AG08395 (cell line): ENCODE results near the gene SKP2.
"Not testable (repeated sequence)": the region's sequence is repeated elsewhere in the genome, so short reads cannot be mapped to it uniquely, and the experiment has no call there.

Source experiments
- DNase-seq: peaks from one replicate; pipeline ENCODE4 v3.0.0; 2012; ENCODE audit warnings: mixed read lengths, low spot score

The SKP2 gene

GRCh38 chr5:36151434-36152323, at the start of gene SKP2, which contains the start of gene LMBRD2:
Gene SKP2, plus strand, starts transcription at chr5:36152111. Its CDS starts 152 bp downstream, at chr5:36152263.
Gene LMBRD2, minus strand, starts transcription at chr5:36151887. Its CDS starts 8,538 bp downstream, at chr5:36143349.
- peak; percentile 96 for DNase-seq

DNA sequence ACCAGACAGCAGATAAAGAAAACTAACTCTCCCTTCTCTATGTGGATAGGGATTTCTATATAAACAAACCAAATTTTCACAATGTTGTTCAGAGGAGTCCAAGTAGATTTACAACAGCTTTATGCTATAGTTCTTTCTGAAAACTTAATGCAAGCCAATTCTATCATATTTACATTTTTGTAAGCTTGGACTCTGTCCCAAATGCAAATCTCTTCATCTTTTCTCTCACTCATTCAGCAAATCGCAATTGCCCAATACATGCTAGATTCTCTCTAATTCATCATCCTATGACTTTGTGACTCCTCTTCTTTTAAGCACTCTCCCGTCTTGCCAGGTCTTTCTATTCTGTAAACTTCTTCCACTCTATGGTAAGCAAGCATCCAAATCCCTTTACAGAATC, 46.1 kb upstream of the SKP2 start:
- no peak for DNase-seq

- no peak for DNase-seq
Measured at GRCh38 chr5:36108758-36109460, 43.0 kb upstream of the SKP2 start.

DNA sequence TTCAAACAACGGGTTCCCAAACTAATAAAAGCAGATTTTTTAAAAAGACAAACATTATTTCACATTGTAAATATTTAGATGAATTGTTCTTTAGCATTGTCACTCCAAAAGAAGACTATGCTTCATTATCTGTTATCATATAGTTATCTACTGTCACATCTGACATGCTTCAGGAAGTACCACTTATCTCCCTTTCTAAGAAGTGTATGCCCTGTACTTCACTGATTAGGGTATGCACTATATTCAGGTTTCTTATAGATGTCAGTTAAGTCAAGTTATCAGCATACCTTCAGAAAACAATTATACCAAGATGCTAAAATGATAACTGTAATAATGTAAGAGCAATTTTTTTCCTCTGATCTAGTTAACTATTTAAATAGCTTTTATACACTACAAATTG, 40.7 kb upstream of the SKP2 start:
- no peak for DNase-seq

GRCh38 chr5:36125868-36126267, 26.0 kb upstream of the SKP2 start:
- no peak for DNase-seq

DNA sequence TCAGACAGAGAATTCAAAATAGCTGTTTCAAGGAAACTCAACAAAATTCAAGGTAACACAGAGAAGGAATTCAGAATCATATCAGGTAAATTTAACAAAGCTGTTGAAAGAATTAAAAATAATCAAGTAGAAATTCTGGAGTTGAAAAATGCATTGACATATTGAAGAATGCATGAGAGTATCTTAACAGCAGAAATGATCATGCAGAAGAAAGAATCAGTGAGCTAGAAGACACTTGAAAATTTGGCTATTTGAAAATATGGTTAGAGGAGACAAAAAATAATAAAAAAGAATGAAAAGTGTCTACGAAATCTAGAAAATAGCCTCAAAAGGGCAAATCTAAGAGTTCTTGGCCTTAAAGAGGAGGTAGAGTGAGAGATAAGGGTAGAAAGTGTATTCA, 23.1 kb upstream of the SKP2 start:
- no peak for DNase-seq

DNA sequence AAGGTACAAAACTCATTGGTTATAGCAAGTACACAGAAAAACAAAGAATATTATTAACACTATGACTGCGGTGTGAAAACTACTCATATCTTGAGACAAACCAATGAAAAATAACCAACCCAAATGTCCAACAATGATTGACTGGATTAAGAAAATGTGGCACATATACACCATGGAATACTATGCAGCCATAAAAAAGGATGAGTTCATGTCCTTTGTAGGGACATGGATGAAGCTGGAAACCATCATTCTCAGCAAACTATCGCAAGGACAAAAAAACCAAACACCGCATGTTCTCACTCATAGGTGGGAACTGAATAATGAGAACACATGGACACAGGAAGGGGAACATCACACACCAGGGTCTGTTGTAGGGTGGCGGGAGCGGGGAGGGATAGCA, 22.2 kb upstream of the SKP2 start:
- DNase-seq = not testable (repeated sequence)

DNA sequence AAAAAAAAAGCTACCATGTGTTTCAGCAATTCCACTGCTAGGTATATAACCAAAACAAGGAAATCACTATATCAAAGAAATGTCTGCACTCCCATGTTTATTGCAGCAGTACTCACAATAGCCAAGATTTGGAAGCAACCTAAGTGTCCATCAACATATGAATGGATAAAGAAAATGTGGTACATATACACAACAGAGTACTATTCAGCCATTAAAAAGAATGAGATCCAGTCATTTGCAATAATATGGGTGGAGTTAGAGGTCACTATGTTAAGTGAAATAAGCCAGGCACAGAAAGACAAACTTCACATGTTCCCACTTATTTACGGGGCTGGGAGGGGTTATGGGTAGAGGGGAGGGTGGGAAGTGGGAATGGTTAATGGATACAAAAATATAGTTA, 18.9 kb upstream of the SKP2 start:
- not testable (repeated sequence) for DNase-seq

- no peak for DNase-seq
Measured at GRCh38 chr5:36135988-36136387, 15.9 kb upstream of the SKP2 start.

GRCh38 chr5:36136581-36136980, 15.3 kb upstream of the SKP2 start:
- DNase-seq = no peak

DNA sequence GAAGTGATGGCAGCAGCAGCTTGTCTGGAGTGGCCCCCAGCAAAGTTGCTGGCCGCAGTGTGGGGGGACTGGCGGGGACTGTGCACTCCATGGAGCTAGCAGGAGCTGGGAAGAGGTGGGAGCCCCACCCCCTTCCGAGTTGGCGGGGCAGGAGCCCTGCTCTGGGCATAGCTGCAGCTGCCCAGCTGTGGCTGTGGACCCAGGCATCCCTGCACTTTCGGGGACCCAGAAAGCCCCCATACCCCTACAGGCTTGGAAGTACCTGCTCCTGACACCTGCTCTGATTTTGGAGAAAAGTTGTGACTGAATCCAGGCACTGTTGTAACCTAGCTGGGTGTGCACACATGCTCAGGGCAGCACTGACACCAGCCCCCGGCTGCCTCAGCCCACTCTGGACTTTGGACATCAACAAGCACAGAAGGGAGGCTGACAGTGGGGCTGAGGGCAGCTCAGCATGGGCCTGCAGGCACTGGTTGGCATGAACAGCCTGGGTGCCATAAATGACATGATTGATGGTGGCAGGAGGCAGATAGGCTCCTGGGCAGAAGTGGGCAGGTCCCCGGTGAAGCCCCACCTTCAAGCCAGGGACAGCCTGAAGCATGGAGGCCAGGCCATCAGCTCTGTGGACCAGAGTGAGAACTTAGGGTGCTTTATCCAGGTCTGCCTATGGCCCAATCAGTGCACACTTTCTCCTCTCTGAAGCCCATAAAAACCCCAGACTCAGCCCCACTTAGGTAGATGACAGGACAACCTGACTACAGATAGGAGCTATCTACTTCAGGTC, 12.8 kb upstream of the SKP2 start:
- DNase-seq = no peak

GRCh38 chr5:36145311-36145710, 6.6 kb upstream of the SKP2 start:
- no peak for DNase-seq

- DNase-seq = no peak
Measured at GRCh38 chr5:36146390-36146789, 5.5 kb upstream of the SKP2 start.

- no peak for DNase-seq
Measured at GRCh38 chr5:36147681-36148080, 4.2 kb upstream of the SKP2 start.

- DNase-seq = peak; percentile 35
Measured at GRCh38 chr5:36150676-36151433, 1.1 kb upstream of the SKP2 start.

GRCh38 chr5:36152324-36153297, 700 bp downstream of the SKP2 start:
- DNase-seq = peak; percentile 7

DNA sequence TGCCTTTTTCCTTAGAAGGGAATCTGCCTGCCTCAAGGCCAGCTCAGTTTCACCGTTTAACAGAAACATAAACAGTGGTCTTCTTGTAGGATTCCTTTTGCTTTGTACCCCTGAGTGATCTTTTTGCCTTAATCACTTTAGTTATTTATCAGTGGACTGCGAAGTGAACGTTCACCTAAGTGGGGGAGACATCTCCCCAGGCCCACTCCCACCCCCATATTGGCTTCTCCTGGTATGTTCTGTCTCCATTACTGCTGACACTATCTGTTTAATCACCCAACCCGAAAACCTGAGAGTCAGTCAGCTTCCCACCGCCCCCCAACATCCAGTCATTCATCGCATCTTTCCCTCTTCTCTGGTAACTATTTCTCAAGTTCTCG, 1.4 kb downstream of the SKP2 start:
- no peak for DNase-seq

- DNase-seq = no peak
Measured at GRCh38 chr5:36153726-36154125, 1.8 kb downstream of the SKP2 start.

- DNase-seq = no peak
Measured at GRCh38 chr5:36155291-36155690, 3.4 kb downstream of the SKP2 start.

DNA sequence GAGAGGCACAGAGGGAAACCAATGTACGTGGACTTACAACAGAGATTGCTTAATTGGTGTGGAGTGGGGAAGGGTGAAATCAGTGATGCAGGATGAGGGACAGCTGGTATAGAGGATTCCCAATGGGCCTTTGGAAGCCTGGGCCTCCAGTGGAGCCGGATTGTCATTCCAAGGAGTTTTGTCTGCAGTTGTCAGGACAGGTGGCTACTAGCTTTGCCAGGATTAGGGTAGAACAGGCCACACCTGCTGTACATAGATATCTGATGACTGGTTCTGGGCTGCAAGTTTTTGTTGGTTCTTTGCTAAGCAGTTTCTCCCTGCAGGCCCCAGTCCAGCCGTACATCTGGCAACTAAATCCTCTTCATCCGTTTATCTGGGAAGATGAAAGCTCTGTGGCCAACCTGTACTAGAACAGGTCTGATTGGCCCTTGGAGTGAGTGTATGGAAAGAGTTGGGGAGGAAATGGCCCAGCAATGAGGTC, 4.2 kb downstream of the SKP2 start:
- no peak for DNase-seq
